Stimulated activated naive CD8-positive, alpha-beta T cell treated with anti-CD3 and anti-CD28 coated beads, Interleukin-15, amount 100 ng/mL, for 72 hours (primary cell): ENCODE measurements around the gene TXNIP.

Experiments
- ATAC-seq: fragments of 150-1000 bp; cut with Tn5 transposase; 2 replicates; pipeline ENCODE4 v1.10.0; 2021; ENCODE audit warnings: mild to moderate bottlenecking, moderate library complexity
- DNase-seq, 2 donors: peaks; one replicate each; pipeline ENCODE4 v3.0.0; 2021 to 2022
- H3K27ac Mint-ChIP-seq, 2 donors: one replicate each; pipeline ENCODE4 v1.8.0; 2022; ENCODE audit warnings: mild to moderate bottlenecking in 2 of 2, mixed read lengths in 2 of 2, moderate library complexity in 2 of 2
- H3K27me3 Mint-ChIP-seq: one replicate; pipeline ENCODE4 v1.8.0; 2022; ENCODE audit warnings: mixed read lengths
- H3K4me1 Mint-ChIP-seq: one replicate; pipeline ENCODE4 v1.8.0; 2022; ENCODE audit warnings: mild to moderate bottlenecking, mixed read lengths
- H3K4me3 Mint-ChIP-seq, 2 donors: one replicate each; pipeline ENCODE4 v1.8.0; 2022; ENCODE audit warnings: mild to moderate bottlenecking in 2 of 2, mixed read lengths in 2 of 2, moderate library complexity in 1 of 2
- H3K9me3 Mint-ChIP-seq, 2 donors: one replicate each; pipeline ENCODE4 v1.8.0; 2022; ENCODE audit warnings: mixed read lengths in 2 of 2

Gene TXNIP

DNA sequence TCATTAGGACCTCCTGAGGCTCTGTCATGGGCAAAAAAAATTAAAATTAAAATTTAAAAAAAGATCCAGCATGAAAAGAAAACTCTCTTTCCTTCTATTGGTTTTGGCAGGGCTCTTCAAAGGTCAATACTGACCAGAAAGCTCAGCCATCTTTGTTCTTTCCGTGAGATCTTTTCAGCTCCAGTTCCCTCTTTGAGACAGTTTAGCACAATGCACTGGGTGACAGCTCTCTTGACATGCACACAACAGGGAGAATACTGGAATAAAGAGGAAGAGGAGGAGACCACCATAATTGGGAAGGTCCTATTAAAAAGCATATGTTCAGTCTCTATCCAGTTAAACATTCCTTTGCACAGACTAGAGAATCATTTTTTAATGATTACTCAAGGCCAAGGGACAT, 44.9 kb downstream of the TXNIP start:
- Mint-ChIP-seq H3K27me3 (no peaks in the 10 kb centered on the region), H3K27ac (no peak overlapping the region), H3K4me3 (no peak overlapping the region), H3K4me1 (peaks cover 62% of the 10 kb centered on the region), H3K9me3 (no peaks in the 10 kb centered on the region)
- DNase-seq (no peak), ATAC-seq (no peak)

DNA sequence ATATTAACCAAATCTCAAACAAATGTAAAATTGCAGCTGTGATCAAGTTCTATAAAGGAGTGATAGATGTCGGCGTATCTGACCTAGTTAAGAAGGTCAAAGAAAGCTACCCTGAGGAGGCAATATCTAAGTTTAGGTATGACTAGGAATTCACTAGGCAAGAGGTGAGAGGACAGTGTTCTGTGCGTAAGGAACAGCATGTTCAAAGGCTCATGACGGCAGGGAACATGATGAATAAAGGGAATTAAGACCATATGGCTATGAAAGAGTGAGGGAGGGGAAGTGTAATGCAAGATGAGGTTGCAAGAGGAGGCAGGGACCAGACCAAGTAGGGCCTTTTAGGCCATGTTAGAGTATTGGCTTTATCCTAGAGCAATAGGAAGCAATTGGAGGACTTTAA, 47.2 kb downstream of the TXNIP start:
- peaks cover 40% of the 10 kb centered on the region for H3K4me1 Mint-ChIP-seq
- no peak for DNase-seq
- H3K4me3 Mint-ChIP-seq, result no peak overlapping the region
- no peaks in the 10 kb centered on the region for H3K9me3 Mint-ChIP-seq
- no peaks in the 10 kb centered on the region for H3K27me3 Mint-ChIP-seq
- no peak for ATAC-seq
- no peak overlapping the region for H3K27ac Mint-ChIP-seq

DNA sequence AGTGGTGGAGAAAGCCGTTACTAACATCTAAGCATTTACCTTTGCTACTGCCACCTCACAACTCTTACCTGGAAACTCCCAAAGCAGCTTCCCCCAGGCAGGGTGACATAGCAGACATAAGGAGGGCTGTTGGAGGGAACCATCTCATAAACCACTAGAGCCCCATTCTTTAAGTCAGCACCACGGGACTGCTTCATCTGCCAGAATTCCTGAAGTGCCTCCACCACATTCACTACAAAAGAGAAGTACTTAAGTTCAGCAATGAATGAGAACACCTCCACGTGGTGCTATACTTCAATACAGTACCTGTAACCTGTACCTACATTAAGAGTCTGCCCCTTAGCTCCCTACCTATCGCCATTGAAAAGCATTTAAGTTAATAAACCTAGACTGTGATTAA, 48.8 kb downstream of the TXNIP start:
- ATAC-seq, result no peak
- no peak overlapping the region for H3K27ac Mint-ChIP-seq

DNA sequence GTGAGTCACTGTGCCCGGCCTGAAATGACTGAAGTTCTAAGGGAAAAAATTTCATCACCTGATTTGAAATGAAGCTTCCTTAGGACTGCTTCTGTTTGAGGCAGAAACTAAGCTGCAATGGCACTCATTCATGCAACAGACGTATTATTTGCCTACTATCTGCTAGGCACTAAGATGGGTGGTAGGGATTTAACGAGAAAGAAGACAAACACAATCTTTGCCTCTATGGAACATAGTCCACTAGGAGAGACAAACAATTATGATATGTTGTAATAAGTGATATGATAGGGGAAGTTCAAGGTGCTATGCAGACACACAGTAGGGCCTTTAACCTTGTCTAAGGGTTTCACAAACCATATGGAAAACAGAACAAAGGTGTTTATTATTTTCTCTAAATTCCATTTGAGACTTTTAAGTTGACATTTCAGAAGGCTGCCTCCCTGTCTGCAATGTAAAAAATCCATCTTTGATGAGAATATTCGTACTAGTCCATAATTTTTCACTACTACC, 49.8 kb downstream of the TXNIP start:
- H3K9me3 Mint-ChIP-seq, result no peaks in the 10 kb centered on the region
- H3K27me3 Mint-ChIP-seq, result no peaks in the 10 kb centered on the region
- no peak overlapping the region for H3K27ac Mint-ChIP-seq
- H3K4me3 Mint-ChIP-seq, result no peak overlapping the region
- DNase-seq, result no peak
- peaks cover 24% of the 10 kb centered on the region for H3K4me1 Mint-ChIP-seq
- no peak for ATAC-seq

More for the DNA sequence above, 48.8 kb downstream of the TXNIP start:
- no peak overlapping the region for H3K4me3 Mint-ChIP-seq
- H3K4me1 Mint-ChIP-seq, result peaks cover 31% of the 10 kb centered on the region
- no peak for DNase-seq
- no peaks in the 10 kb centered on the region for H3K27me3 Mint-ChIP-seq
- H3K9me3 Mint-ChIP-seq, result no peaks in the 10 kb centered on the region

DNA sequence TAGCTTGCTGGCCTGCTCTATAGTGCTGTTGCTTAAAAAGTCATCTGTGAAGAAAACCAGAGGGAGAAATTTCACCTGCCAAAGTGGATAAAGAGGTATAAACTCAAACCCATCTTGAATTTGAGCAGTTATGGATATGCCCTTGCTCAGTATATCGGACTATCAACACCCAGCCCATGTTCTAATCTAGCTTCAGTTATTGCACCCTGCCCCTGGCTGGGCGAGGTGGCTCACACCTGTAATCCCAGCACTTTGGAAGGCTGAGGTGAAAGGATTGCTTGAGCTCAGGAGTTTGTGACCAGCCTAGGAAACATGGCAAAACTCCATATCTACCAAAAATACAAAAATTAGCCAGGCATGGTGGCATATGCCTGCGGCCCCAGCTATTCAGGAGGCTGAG, 51.8 kb downstream of the TXNIP start:
- no peak for ATAC-seq
- Mint-ChIP-seq H3K27ac (no peak overlapping the region), H3K4me3 (no peak overlapping the region), H3K27me3 (no peaks in the 10 kb centered on the region), H3K9me3 (no peaks in the 10 kb centered on the region), H3K4me1 (peaks cover 6% of the 10 kb centered on the region)
- DNase-seq, result no peak

DNA sequence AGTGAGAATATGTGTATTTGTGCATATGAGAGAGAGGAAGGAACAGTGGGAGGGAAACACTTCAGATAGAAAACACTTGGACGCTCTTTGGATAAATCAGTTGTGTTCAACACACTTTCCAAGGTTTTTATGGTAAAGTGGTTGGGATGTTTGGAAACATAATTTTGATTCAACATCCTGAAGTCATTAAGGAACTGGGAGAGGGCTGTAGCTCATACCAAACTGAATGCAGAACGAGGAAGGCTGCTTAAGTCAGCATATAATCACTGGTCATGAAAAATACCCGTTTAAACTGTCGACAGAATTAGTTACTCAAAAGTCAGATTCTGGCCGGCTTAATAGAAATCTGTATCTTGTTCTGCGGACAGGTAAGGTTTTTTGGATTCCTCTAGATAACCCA, 53.5 kb downstream of the TXNIP start:
- Mint-ChIP-seq H3K27ac (peak overlapping the region in 1 of 2 donors; percentile 19), H3K27me3 (no peaks in the 10 kb centered on the region), H3K4me1 (no peaks in the 10 kb centered on the region), H3K4me3 (no peak overlapping the region), H3K9me3 (no peaks in the 10 kb centered on the region)
- DNase-seq, result no peak
- no peak for ATAC-seq
